HCT116 (cell line): ENCODE measurements around the gene SPPL2B.

Experiments used
- POLR2A ChIP-seq: IDR thresholded peaks from 2 replicates; pipeline ENCODE4 v1.7.0; 2011; ENCODE audit warnings: borderline replicate concordance; ENCODE audit not compliant: insufficient read depth, insufficient read length; ENCODE audit errors: extremely low read depth
- TF ChIP-seq, protein P1 (sequence below), 3 experiments: fragments of 200-600 bp in 1 of 3; sonication (generic) in 1 of 3; IDR thresholded peaks in 2 of 3; conservative IDR thresholded peaks in 1 of 3; 2 replicates each; pipeline ENCODE4 v1.5.1; 2012 to 2017; ENCODE audit warnings: low read depth in 2 of 3, low read length in 2 of 3, antibody characterized with exemption in 1 of 3, borderline replicate concordance in 1 of 3, control low read depth in 1 of 3, mild to moderate bottlenecking in 1 of 3, mixed read lengths in 1 of 3, mixed run types in 1 of 3, moderate library complexity in 1 of 3; ENCODE audit not compliant: insufficient read depth in 1 of 3

GRCh38 chr19:2294687-2295335 is 33.7 kb upstream of the SPPL2B start:
- TF ChIP-seq, protein P1, sequence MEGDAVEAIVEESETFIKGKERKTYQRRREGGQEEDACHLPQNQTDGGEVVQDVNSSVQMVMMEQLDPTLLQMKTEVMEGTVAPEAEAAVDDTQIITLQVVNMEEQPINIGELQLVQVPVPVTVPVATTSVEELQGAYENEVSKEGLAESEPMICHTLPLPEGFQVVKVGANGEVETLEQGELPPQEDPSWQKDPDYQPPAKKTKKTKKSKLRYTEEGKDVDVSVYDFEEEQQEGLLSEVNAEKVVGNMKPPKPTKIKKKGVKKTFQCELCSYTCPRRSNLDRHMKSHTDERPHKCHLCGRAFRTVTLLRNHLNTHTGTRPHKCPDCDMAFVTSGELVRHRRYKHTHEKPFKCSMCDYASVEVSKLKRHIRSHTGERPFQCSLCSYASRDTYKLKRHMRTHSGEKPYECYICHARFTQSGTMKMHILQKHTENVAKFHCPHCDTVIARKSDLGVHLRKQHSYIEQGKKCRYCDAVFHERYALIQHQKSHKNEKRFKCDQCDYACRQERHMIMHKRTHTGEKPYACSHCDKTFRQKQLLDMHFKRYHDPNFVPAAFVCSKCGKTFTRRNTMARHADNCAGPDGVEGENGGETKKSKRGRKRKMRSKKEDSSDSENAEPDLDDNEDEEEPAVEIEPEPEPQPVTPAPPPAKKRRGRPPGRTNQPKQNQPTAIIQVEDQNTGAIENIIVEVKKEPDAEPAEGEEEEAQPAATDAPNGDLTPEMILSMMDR (IDR thresholded peaks at IDR 0.05 in 2 of 3, conservative IDR thresholded peaks at IDR 0.05 in 1 of 3; ENCODE audit: borderline replicate concordance in 1 of 3, insufficient read depth in 1 of 3, low read depth in 2 of 3, low read length in 2 of 3), result no peak
- TF ChIP-seq POLR2A, result no peak
